Spleen (tissue), 11 donors: ENCODE measurements around the gene PRKCE. TPM values are rescaled to one million over a fixed set of nuclear protein-coding genes. Genes with fewer than 3 reads are reported as not detected.
A peak's percentile ranks its signal among the peaks of the same experiment; 100 is the strongest.

Experiments used
- DNase-seq: peaks from one replicate; pipeline ENCODE4 v3.0.0-alpha.2; 2020
- H3K27ac ChIP-seq, 8 donors: fragments of 200-600 bp; sonication (generic) in 7 of 8; 1 replicate in 4 of 8; 2 replicates in 4 of 8; pipeline versions ENCODE4 v1.5.0 to v1.8.0; 2016 to 2021; ENCODE audit warnings: inconsistent platforms in 4 of 8, mild to moderate bottlenecking in 4 of 8, moderate library complexity in 1 of 8
- H3K27me3 ChIP-seq, 7 donors: fragments of 200-600 bp; sonication (generic) in 6 of 7; replicated peaks in 1 of 7; 1 replicate in 4 of 7; 2 replicates in 3 of 7; pipeline versions ENCODE4 v1.5.0 to v1.8.0; 2016 to 2021; ENCODE audit warnings: inconsistent platforms in 3 of 7, mild to moderate bottlenecking in 1 of 7
- H3K36me3 ChIP-seq, 6 donors: fragments of 200-600 bp; sonication (generic) in 5 of 6; 1 replicate in 4 of 6; 2 replicates in 2 of 6; pipeline versions ENCODE4 v1.5.0 to v1.8.0; 2016 to 2021; ENCODE audit warnings: inconsistent platforms in 2 of 6
- H3K4me1 ChIP-seq, 6 donors: fragments of 200-600 bp; sonication (generic) in 5 of 6; 1 replicate in 3 of 6; 2 replicates in 3 of 6; pipeline versions ENCODE4 v1.5.0 to v1.8.0; 2016 to 2021; ENCODE audit warnings: inconsistent platforms in 3 of 6
- H3K4me3 ChIP-seq, 8 donors: fragments of 200-600 bp; sonication (generic) in 7 of 8; 1 replicate in 4 of 8; 2 replicates in 4 of 8; pipeline versions ENCODE4 v1.5.0 to v1.8.0; 2016 to 2021; ENCODE audit warnings: inconsistent platforms in 4 of 8, mild to moderate bottlenecking in 4 of 8, moderate library complexity in 2 of 8
- H3K9me3 ChIP-seq, 8 donors: fragments of 200-600 bp; sonication (generic) in 7 of 8; 1 replicate in 4 of 8; 2 replicates in 4 of 8; pipeline versions ENCODE4 v1.5.0 to v1.8.0; 2016 to 2021; ENCODE audit warnings: inconsistent platforms in 4 of 8
- POLR2A ChIP-seq, 3 donors: fragments of 450-650 bp; IDR thresholded peaks; one replicate each; pipeline ENCODE4 v1.5.1; 2017; ENCODE audit warnings: antibody characterized with exemption in 3 of 3, mild to moderate bottlenecking in 1 of 3
- POLR2AphosphoS5 ChIP-seq, 3 donors: sonication (generic); formaldehyde crosslinking; IDR thresholded peaks; one replicate each; pipeline ENCODE4 v1.5.1; 2017; ENCODE audit warnings: antibody characterized with exemption in 3 of 3
- WGBS, 5 donors: extraction: QIAGEN DNeasy Blood & Tissue Kit in 3 of 5; methylation state at CpG; one replicate each; pipeline versions ENCODE4 v1.1.5 to v1.1.7; 2013 to 2018; 5-methylcytosine and 5-hydroxymethylcytosine counted together
- intact Hi-C: fragments of 100-400 bp; cut with DNase I; formaldehyde crosslinking; loops from one replicate; pipeline ENCODE4 v1.15.0; 2023; ENCODE audit warnings: low total_unique reads
- polyA plus RNA-seq, 3 donors: library from polyadenylated mRNA; stranded (reverse); fragments of 200-250 nt; gene quantifications; one replicate each; pipeline ENCODE4 v1.2.1, GENCODE V29; 2013
- total RNA-seq, 7 donors: library from RNA; depleted of rRNA in 3 of 7; stranded (reverse); fragments of >200 nt in 3 of 7; fragmentation: NEBNext Ultra II Directional in 4 of 7; extraction: Animal tissue kit (Norgen Biotek cat#: 25700) in 4 of 7; gene quantifications; one replicate each; pipeline versions ENCODE4 v1.1.0 to v1.2.1, GENCODE V29; 2016 to 2021
- TF ChIP-seq, protein P1 (sequence below), 11 experiments: fragments of 200-600 bp in 7 of 11; fragments of 450-650 bp in 4 of 11; sonication (generic) in 4 of 11; IDR thresholded peaks in 8 of 11; conservative IDR thresholded peaks in 3 of 11; 1 replicate in 7 of 11; 2 replicates in 4 of 11; pipeline versions ENCODE4 v1.4.0 to v1.8.0; 2016 to 2021; ENCODE audit warnings: antibody characterized with exemption in 11 of 11, inconsistent platforms in 4 of 11, mild to moderate bottlenecking in 1 of 11
- donor health status: healthy with polysubstance abuse.
- donor health status: DM: no; HTN: no; CAD: no; lungs with moderate emphysema.
- donor health status: DM: no; HTN: no; CAD: no.
- donor health status: Bipolar disorder and iron deficiency.
- donor health status: healthy.
- donor health status: DM: no; HTN: no; CAD: no.
- donor health status: DM: yes; HTN: yes; CAD: no.

The PRKCE gene
- total and polyA plus RNA-seq, 10 donors: 2.5 to 43.6 (median 18.8) TPM

GRCh38 chr2:46062637-46063412 is 411.4 kb downstream of the PRKCE start:
- H3K27me3 ChIP-seq: no peaks in the 10 kb centered on the region
- peaks cover 0 to 12% (median 0%) of the 10 kb centered on the region in 6 donors for H3K4me1 ChIP-seq
- WGBS, 5 donors: 53 to 61% (median 56%) methylated on average over 15 of the region's 15 CpGs
- TF ChIP-seq, protein P1, sequence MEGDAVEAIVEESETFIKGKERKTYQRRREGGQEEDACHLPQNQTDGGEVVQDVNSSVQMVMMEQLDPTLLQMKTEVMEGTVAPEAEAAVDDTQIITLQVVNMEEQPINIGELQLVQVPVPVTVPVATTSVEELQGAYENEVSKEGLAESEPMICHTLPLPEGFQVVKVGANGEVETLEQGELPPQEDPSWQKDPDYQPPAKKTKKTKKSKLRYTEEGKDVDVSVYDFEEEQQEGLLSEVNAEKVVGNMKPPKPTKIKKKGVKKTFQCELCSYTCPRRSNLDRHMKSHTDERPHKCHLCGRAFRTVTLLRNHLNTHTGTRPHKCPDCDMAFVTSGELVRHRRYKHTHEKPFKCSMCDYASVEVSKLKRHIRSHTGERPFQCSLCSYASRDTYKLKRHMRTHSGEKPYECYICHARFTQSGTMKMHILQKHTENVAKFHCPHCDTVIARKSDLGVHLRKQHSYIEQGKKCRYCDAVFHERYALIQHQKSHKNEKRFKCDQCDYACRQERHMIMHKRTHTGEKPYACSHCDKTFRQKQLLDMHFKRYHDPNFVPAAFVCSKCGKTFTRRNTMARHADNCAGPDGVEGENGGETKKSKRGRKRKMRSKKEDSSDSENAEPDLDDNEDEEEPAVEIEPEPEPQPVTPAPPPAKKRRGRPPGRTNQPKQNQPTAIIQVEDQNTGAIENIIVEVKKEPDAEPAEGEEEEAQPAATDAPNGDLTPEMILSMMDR (IDR thresholded peaks at IDR 0.05 in 8 of 11, conservative IDR thresholded peaks at IDR 0.05 in 3 of 11): peak; percentile 77 to 92 (median 85)
- TF ChIP-seq POLR2AphosphoS5 (IDR thresholded peaks at IDR 0.05) (peak in 1 of 3 donors; percentile 59), POLR2A (IDR thresholded peaks at IDR 0.05) (no peak)
- H3K9me3 ChIP-seq: no peaks in the 10 kb centered on the region
- no peaks in the 10 kb centered on the region for H3K36me3 ChIP-seq
- no peak overlapping the region for H3K4me3 ChIP-seq
- H3K27ac ChIP-seq: peak overlapping the region in 3 of 8 donors; percentile 11 to 26 (median 23)
- intact Hi-C loops: loop anchor here (10.0 kb wide), 1 partner anchor 302 kb away; no protein-coding TSS in a partner anchor
- peak; percentile 80 for DNase-seq

GRCh38 chr2:46064396-46064795 is 412.9 kb downstream of the PRKCE start:
- no peak overlapping the region for H3K27ac ChIP-seq
- H3K36me3 ChIP-seq: no peaks in the 10 kb centered on the region
- H3K27me3 ChIP-seq: no peaks in the 10 kb centered on the region
- intact Hi-C loops: loop anchor here (10.0 kb wide), 1 partner anchor 300 kb away; no protein-coding TSS in a partner anchor
- peaks cover 0 to 12% (median 0%) of the 10 kb centered on the region in 6 donors for H3K4me1 ChIP-seq
- WGBS, 5 donors: 79 to 95% (median 88%) methylated on average over 1 of the region's 1 CpG
- no peak overlapping the region for H3K4me3 ChIP-seq
- H3K9me3 ChIP-seq: no peaks in the 10 kb centered on the region
- TF ChIP-seq, protein P1 (IDR thresholded peaks at IDR 0.05 in 8 of 11, conservative IDR thresholded peaks at IDR 0.05 in 3 of 11): no peak
- no peak for TF ChIP-seq POLR2AphosphoS5 (IDR thresholded peaks at IDR 0.05)
- no peak for TF ChIP-seq POLR2A (IDR thresholded peaks at IDR 0.05)
- no peak for DNase-seq

DNA sequence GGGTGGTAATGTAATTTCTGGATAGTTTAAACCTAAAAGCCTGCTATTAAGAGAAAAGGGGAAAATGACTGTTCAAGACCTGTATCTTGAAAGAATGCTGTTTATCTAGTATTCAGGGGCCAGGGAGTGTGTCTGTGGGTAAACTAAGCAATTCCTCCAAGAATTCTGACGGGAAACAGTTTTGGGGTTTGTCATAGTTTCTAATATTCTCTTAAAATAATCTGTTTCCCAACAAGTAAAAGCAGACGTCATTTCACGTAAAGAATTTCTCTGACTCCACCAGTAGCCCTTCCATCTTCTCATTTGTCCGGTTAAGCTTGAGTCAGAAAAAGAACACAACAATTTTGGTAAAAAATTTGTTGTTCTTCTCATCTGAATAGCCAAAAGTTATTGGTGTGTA is 413.7 kb downstream of the PRKCE start:
- WGBS, 5 donors: 93 to 97% (median 94%) methylated on average over 4 of the region's 4 CpGs
- Histone ChIP-seq H3K4me1 (peaks cover 0 to 12% (median 0%) of the 10 kb centered on the region in 6 donors), H3K27me3 (no peaks in the 10 kb centered on the region), H3K9me3 (no peaks in the 10 kb centered on the region), H3K4me3 (no peak overlapping the region), H3K36me3 (no peaks in the 10 kb centered on the region), H3K27ac (no peak overlapping the region)
- DNase-seq: no peak
- intact Hi-C loops: loop anchor here (10.0 kb wide), 1 partner anchor 300 kb away; no protein-coding TSS in a partner anchor
- no peak for TF ChIP-seq POLR2AphosphoS5 (IDR thresholded peaks at IDR 0.05)
- no peak for TF ChIP-seq POLR2A (IDR thresholded peaks at IDR 0.05)
- TF ChIP-seq, protein P1 (IDR thresholded peaks at IDR 0.05 in 8 of 11, conservative IDR thresholded peaks at IDR 0.05 in 3 of 11): no peak

DNA sequence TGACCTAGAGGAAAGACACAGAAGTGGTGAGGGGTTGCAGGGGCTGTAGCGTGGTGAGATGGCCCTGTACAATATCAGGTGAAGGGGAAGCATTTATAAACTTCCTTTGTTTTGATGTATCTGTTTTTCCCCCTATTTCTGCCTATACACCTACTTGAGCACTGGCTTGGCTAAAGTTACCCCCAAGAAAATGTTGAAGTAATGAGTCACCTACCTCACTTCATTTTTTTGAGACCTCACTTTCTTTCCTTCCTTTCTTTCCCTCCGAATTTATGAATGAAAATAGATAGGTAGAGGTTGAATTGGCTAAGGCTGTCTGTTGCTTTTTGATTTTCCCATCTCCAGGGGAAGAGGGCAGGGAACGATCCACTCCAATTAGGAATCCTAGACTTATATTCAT is 414.6 kb downstream of the PRKCE start:
- H3K36me3 ChIP-seq: no peaks in the 10 kb centered on the region
- H3K27me3 ChIP-seq: no peaks in the 10 kb centered on the region
- no peak for DNase-seq
- H3K4me3 ChIP-seq: no peak overlapping the region
- no peak for TF ChIP-seq POLR2AphosphoS5 (IDR thresholded peaks at IDR 0.05)
- TF ChIP-seq POLR2A (IDR thresholded peaks at IDR 0.05): no peak
- TF ChIP-seq, protein P1 (IDR thresholded peaks at IDR 0.05 in 8 of 11, conservative IDR thresholded peaks at IDR 0.05 in 3 of 11): no peak
- no peaks in the 10 kb centered on the region for H3K9me3 ChIP-seq
- no peak overlapping the region for H3K27ac ChIP-seq
- intact Hi-C loops: loop anchor here (10.0 kb wide), 1 partner anchor 299 kb away; no protein-coding TSS in a partner anchor
- peaks cover 0 to 12% (median 0%) of the 10 kb centered on the region in 6 donors for H3K4me1 ChIP-seq
- 78 to 89% (median 87%) methylated on average over 3 of the region's 3 CpGs for WGBS, 5 donors
